ENCODE measurements around the gene SPATA22.

DNA sequence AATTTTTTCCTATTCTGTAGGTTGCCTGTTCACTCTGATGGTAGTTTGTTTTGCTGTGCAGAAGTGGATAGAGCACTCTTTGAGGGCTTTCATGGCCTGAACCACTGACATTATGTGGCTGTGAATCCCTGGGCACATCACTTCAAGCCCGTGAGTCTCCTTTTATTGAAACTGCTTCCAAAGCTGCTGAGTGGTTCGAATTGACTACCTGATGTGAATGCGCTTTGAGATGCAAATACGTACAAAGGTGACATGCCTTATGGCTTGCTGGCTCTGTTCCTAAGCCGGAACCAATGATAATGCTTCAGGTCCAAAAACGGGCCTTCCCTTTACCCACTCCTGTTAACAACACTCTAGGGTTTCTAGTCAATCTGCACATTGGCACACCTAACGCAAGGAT is 38.5 kb upstream of the SPATA22 start:
- TF ChIP-seq CTCF (IDR thresholded peaks at IDR 0.05) (no peak), JUND (IDR thresholded peaks at IDR 0.05) (no peak), POLR2AphosphoS5 (IDR thresholded peaks at IDR 0.05; ENCODE audit: low read depth, low read length) (no peak), EZH2phosphoT487 (IDR thresholded peaks at IDR 0.05; ENCODE audit: borderline replicate concordance, low read depth) (no peak), TAF1 (IDR thresholded peaks at IDR 0.05; ENCODE audit: borderline replicate concordance, low read depth, low read length) (no peak), FOXM1 (IDR thresholded peaks at IDR 0.05; ENCODE audit: low read depth) (no peak), ZBTB33 (IDR thresholded peaks at IDR 0.05; ENCODE audit: borderline replicate concordance, low read depth) (no peak), YY1 (IDR thresholded peaks at IDR 0.05; ENCODE audit: low read depth) (no peak)
- TF ChIP-seq, protein P1, sequence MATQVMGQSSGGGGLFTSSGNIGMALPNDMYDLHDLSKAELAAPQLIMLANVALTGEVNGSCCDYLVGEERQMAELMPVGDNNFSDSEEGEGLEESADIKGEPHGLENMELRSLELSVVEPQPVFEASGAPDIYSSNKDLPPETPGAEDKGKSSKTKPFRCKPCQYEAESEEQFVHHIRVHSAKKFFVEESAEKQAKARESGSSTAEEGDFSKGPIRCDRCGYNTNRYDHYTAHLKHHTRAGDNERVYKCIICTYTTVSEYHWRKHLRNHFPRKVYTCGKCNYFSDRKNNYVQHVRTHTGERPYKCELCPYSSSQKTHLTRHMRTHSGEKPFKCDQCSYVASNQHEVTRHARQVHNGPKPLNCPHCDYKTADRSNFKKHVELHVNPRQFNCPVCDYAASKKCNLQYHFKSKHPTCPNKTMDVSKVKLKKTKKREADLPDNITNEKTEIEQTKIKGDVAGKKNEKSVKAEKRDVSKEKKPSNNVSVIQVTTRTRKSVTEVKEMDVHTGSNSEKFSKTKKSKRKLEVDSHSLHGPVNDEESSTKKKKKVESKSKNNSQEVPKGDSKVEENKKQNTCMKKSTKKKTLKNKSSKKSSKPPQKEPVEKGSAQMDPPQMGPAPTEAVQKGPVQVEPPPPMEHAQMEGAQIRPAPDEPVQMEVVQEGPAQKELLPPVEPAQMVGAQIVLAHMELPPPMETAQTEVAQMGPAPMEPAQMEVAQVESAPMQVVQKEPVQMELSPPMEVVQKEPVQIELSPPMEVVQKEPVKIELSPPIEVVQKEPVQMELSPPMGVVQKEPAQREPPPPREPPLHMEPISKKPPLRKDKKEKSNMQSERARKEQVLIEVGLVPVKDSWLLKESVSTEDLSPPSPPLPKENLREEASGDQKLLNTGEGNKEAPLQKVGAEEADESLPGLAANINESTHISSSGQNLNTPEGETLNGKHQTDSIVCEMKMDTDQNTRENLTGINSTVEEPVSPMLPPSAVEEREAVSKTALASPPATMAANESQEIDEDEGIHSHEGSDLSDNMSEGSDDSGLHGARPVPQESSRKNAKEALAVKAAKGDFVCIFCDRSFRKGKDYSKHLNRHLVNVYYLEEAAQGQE (IDR thresholded peaks at IDR 0.05; ENCODE audit: low read depth, low read length) = no peak
- TF ChIP-seq, protein P2, sequence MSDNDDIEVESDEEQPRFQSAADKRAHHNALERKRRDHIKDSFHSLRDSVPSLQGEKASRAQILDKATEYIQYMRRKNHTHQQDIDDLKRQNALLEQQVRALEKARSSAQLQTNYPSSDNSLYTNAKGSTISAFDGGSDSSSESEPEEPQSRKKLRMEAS (IDR thresholded peaks at IDR 0.05; ENCODE audit: low read depth) = no peak
